Measurements from ENCODE around the gene SPACA1. TPM values are rescaled to one million over a fixed set of nuclear protein-coding genes. Genes with fewer than 3 reads are reported as not detected.
"Not testable (repeated sequence)": the region's sequence is repeated elsewhere in the genome, so short reads cannot be mapped to it uniquely, and the experiment has no call there.

SPACA1 gene
- total and polyA plus RNA-seq, 2 of the 8 experiments (the other 6 are each of a cell fraction or from before 2014, with no cell fraction given), result not detected

DNA sequence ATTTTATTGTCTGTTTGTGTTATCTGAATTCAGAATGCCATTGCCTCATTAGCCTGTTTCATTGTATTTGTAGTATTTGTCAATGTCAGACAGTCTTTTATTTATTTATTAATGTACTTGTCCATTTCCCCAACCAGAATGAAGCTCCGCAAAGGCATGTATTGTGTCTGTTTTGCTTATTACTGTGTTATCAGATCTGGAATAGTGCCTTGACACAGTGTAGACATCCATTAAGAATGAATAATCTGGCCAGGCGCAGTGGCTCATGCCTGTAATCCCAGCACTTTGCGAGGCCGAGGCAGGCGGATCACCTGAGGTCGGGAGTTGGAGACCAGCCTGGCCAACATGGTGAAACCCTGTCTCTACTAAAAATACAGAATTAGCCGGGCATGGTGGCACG is 46.4 kb upstream of the SPACA1 start:
- H4K20me1 ChIP-seq (replicated peaks in 1 of 2; ENCODE audit: control insufficient read depth in 1 of 2, insufficient read depth in 2 of 2, low read length in 2 of 2); H3K23ac ChIP-seq (ENCODE audit: insufficient read length); H3K4ac ChIP-seq (replicated peaks; ENCODE audit: insufficient read length, low read depth, low read length); POLR2A ChIA-PET (ENCODE audit: partially characterized antibody); H3K14ac ChIP-seq (ENCODE audit: insufficient read length); FAIRE-seq; H3K4me1 ChIP-seq (replicated peaks in 1 of 4; ENCODE audit: control insufficient read depth in 3 of 4, insufficient read depth in 4 of 4, low read length in 3 of 4); H3K23me2 ChIP-seq (ENCODE audit: low read depth, low read length); H3K27me3 ChIP-seq (replicated peaks in 1 of 4; ENCODE audit: control insufficient read depth in 3 of 4, extremely low read depth in 1 of 4, insufficient read depth in 3 of 4, low read length in 3 of 4); H3K56ac ChIP-seq (replicated peaks; ENCODE audit: insufficient read length, low read depth, low read length); H3K9me3 ChIP-seq (ENCODE audit: insufficient read depth in 2 of 2, low read depth in 1 of 2, low read length in 1 of 2); H3K79me2 ChIP-seq (ENCODE audit: control insufficient read depth in 1 of 2, insufficient read depth in 2 of 2, low read length in 2 of 2); H4K5ac ChIP-seq (ENCODE audit: insufficient read length, low read depth, low read length); H4K8ac ChIP-seq (ENCODE audit: extremely low read depth, insufficient read depth, low read length); H3K27ac ChIP-seq (ENCODE audit: low read depth, low read length); H3K4me3 ChIP-seq (ENCODE audit: extremely low read depth in 1 of 4, insufficient read depth in 2 of 4, low read depth in 3 of 4, low read length in 4 of 4); H3K36me3 ChIP-seq (ENCODE audit: control insufficient read depth in 2 of 4, insufficient read depth in 4 of 4, low read length in 3 of 4); CTCF ChIA-PET (ENCODE audit: partially characterized antibody); H2BK5ac ChIP-seq (ENCODE audit: low read depth, low read length); H4K91ac ChIP-seq (replicated peaks; ENCODE audit: insufficient read length, low read length); H3K79me1 ChIP-seq (ENCODE audit: low read depth, low read length); H2BK15ac ChIP-seq (ENCODE audit: low read length); H2BK12ac ChIP-seq (ENCODE audit: low read depth, low read length); H2BK120ac ChIP-seq (replicated peaks; ENCODE audit: low read depth, low read length); H2BK20ac ChIP-seq (ENCODE audit: low read length); H3K18ac ChIP-seq (ENCODE audit: extremely low read depth, low read length); H2AK5ac ChIP-seq (ENCODE audit: low read depth, low read length); DNase-seq (ENCODE audit: low read depth in 1 of 2, low spot score in 2 of 2); H3K9ac ChIP-seq (replicated peaks in 1 of 4; ENCODE audit: extremely low read depth in 1 of 4, low read depth in 3 of 4, low read length in 3 of 4); H2AFZ ChIP-seq (ENCODE audit: low read length); H3K4me2 ChIP-seq (ENCODE audit: insufficient read depth in 1 of 2, low read depth in 2 of 2, low read length in 2 of 2): not testable (repeated sequence)
- WGBS, 2 experiments (ENCODE audit: extremely low coverage in 1 of 2, insufficient coverage in 1 of 2, insufficient read length in 1 of 2, insufficient replicate concordance in 2 of 2, low coverage in 1 of 2, low lambda C conversion rate in 2 of 2, missing lambda C conversion rate in 1 of 2), result 95% methylated on average over 8 of the region's 8 CpGs; no CpG with 5 or more reads in 1 of the 2 experiments

Data from H1 (cell line).